ENCODE data around the gene HYDIN. TPM values are rescaled to one million over a fixed set of nuclear protein-coding genes. Genes with fewer than 3 reads are reported as not detected.

Gene HYDIN
- total RNA-seq, 4 donors from 2014 or later, result 0.35 to 10.3 (median 4.3) TPM

DNA sequence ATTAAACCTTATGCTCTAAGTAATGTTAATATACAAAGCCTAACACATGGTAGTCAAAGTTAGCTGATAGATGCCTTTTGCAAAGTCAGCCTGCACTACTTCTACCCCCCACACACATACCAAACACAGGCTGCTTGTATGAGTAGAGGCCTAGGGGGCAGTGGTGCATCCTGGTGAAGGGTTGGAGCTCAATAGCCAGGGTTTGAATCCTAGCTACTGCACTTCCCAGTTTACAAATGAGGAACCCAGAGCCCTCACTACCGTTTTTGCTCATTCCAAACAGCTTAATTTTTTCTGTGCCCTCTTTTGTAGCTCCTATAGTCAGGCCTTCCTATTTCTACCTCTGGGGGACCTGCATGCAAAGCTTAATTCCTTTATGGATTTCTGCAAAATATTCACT is 18.9 kb upstream of the HYDIN start:
- ATAC-seq, result no peak
- WGBS, 2 donors (ENCODE audit: low coverage in 1 of 2), result 33 to 38% methylated on average over 1 of the region's 1 CpG
- H3K4me3 ChIP-seq, result no peak overlapping the region

DNA sequence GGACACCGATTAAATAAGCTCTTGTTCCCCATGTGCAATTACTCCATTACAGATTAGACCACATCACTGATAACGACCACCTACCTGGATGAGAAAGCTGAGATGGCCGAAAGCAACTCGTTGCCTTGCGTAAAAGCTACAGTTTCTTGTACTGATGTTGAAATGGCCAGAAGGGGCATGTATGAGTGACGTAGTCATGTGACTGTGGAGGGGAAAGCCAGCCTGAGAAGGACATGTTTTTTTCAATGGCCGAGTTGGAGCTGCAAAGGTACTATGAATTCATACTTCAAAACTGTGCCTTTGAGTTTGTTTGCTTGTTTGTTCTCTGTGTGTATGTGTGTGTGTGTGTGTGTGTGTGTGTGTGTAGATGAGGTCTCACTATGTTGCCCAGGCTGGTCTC is 17.0 kb upstream of the HYDIN start:
- 85 to 89% methylated on average over 6 to 7 of the region's 7 CpGs for WGBS, 2 donors (ENCODE audit: low coverage in 1 of 2)
- Histone ChIP-seq H3K27ac (no peak overlapping the region), H3K27me3 (peaks cover 4% of the 10 kb centered on the region), H3K4me3 (no peak overlapping the region), H3K36me3 (no peaks in the 10 kb centered on the region), H3K4me1 (no peaks in the 10 kb centered on the region), H3K9me3 (no peaks in the 10 kb centered on the region)
- TF ChIP-seq POLR2A (IDR thresholded peaks at IDR 0.05) (no peak), EP300 (IDR thresholded peaks at IDR 0.05) (no peak), POLR2AphosphoS5 (IDR thresholded peaks at IDR 0.05) (no peak), CTCF (IDR thresholded peaks at IDR 0.05) (no peak)
- ATAC-seq, result no peak

More for the DNA sequence above, 18.9 kb upstream of the HYDIN start:
- Histone ChIP-seq H3K27me3 (peaks cover 4% of the 10 kb centered on the region), H3K9me3 (no peaks in the 10 kb centered on the region), H3K4me1 (no peaks in the 10 kb centered on the region), H3K27ac (no peak overlapping the region), H3K36me3 (no peaks in the 10 kb centered on the region)
- TF ChIP-seq POLR2AphosphoS5 (IDR thresholded peaks at IDR 0.05) (no peak), EP300 (IDR thresholded peaks at IDR 0.05) (no peak), POLR2A (IDR thresholded peaks at IDR 0.05) (no peak), CTCF (IDR thresholded peaks at IDR 0.05) (no peak)

DNA sequence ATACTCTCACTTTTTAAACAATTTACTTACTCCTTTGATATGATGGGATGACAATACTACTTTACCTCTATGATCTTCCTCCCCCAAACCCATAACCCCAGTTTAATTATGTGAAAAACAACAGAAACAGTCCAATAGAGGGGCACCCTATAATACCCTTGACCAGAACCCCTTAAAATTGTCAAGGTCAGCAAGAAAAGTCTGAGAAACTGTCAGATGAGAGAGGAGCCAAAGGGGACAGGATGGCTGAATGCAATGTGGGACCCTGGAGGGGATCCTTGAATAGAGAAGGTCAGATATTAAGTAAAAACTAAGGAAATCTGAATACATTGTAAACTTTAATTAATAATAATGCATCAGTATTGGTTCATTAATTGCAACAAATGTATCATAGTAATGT is 15.8 kb upstream of the HYDIN start:
- Histone ChIP-seq H3K9me3 (no peaks in the 10 kb centered on the region), H3K4me3 (no peak overlapping the region), H3K27ac (no peak overlapping the region), H3K27me3 (peaks cover 4% of the 10 kb centered on the region), H3K36me3 (no peaks in the 10 kb centered on the region), H3K4me1 (no peaks in the 10 kb centered on the region)
- ATAC-seq, result no peak
- TF ChIP-seq CTCF (IDR thresholded peaks at IDR 0.05), result no peak
- TF ChIP-seq EP300 (IDR thresholded peaks at IDR 0.05), result no peak
- TF ChIP-seq POLR2A (IDR thresholded peaks at IDR 0.05), result no peak
- no peak for TF ChIP-seq POLR2AphosphoS5 (IDR thresholded peaks at IDR 0.05)

DNA sequence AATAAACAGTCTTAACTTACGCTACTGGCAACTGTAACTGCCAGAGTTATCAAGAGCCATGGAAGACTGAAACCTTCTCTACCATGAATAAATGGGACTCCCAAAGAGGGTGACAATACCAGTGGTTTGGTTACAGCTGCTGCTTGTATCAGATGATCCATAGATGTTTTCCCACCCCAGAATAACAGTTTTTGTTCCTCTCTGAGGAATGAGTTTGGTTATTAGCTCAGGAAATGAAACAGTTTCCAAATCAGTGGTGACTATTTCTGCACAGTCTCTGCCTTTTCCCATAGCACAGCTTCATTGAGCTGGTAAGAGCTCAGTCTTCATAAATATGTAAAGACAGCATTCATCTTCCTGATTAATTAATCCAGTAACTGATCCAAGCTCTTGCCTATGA is 14.0 kb upstream of the HYDIN start:
- H3K4me1 ChIP-seq, result no peaks in the 10 kb centered on the region
- no peak overlapping the region for H3K4me3 ChIP-seq
- no peak overlapping the region for H3K27ac ChIP-seq
- H3K27me3 ChIP-seq, result peaks cover 4% of the 10 kb centered on the region
- H3K9me3 ChIP-seq, result no peaks in the 10 kb centered on the region
- 63% methylated on average over 1 of the region's 1 CpG; no CpG with 5 or more reads in 1 of the 2 donors for WGBS, 2 donors (ENCODE audit: low coverage in 1 of 2)
- no peak for ATAC-seq
- H3K36me3 ChIP-seq, result no peaks in the 10 kb centered on the region
- TF ChIP-seq POLR2A (IDR thresholded peaks at IDR 0.05) (no peak), POLR2AphosphoS5 (IDR thresholded peaks at IDR 0.05) (no peak), EP300 (IDR thresholded peaks at IDR 0.05) (no peak), CTCF (IDR thresholded peaks at IDR 0.05) (no peak)

DNA sequence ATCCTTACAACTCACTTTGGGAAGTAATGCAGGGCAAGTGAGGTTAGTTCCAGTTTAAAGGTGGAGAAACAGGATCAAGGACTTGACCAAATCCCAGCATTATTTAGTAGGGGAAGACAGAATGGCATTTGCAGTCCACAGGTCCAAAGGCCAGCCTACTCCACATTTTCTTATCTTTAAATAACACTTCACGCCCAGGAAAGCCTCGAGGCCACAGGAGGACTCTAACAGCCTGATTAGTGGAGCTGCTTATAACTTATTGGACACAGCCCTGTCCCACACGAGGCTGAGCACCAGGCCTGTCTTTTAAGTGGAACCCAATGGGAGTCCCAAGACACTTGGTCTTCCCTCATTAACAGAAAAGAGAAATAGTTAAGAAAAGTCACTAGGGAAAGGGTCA is 12.1 kb upstream of the HYDIN start:
- Histone ChIP-seq H3K4me1 (no peaks in the 10 kb centered on the region), H3K27me3 (peaks cover 4% of the 10 kb centered on the region), H3K36me3 (no peaks in the 10 kb centered on the region), H3K27ac (no peak overlapping the region), H3K9me3 (no peaks in the 10 kb centered on the region), H3K4me3 (no peak overlapping the region)
- 15% methylated on average over 3 of the region's 3 CpGs; no CpG with 5 or more reads in 1 of the 2 donors for WGBS, 2 donors (ENCODE audit: low coverage in 1 of 2)
- ATAC-seq, result no peak
- TF ChIP-seq POLR2AphosphoS5 (IDR thresholded peaks at IDR 0.05) (no peak), POLR2A (IDR thresholded peaks at IDR 0.05) (no peak), CTCF (IDR thresholded peaks at IDR 0.05) (no peak), EP300 (IDR thresholded peaks at IDR 0.05) (no peak)

Data from gastroesophageal sphincter (tissue), 4 donors.